Lung (tissue), 12 donors: Measurements from ENCODE around the gene NAGK. TPM values are rescaled to one million over a fixed set of nuclear protein-coding genes. Genes with fewer than 3 reads are reported as not detected.
A peak's percentile ranks its signal among the peaks of the same experiment; 100 is the strongest.

Experiments
- ATAC-seq: fragments of 200-7000 bp; cut with Tn5 transposase; one replicate; pipeline ENCODE4 v1.9.1; 2020; ENCODE audit warnings: moderate number of reproducible peaks; ENCODE audit not compliant: insufficient read depth, low FRiP score
- DNase-seq, 3 donors: peaks; one replicate each; pipeline ENCODE4 v3.0.0-alpha.2; 2013 to 2017
- H3K27ac ChIP-seq, 2 donors: one replicate each; pipeline ENCODE4 v1.5.1; 2013; ENCODE audit warnings: mild to moderate bottlenecking in 2 of 2, moderate library complexity in 2 of 2, control low read depth in 1 of 2, inconsistent platforms in 1 of 2, low read depth in 1 of 2, low read length in 1 of 2
- H3K27me3 ChIP-seq, 3 donors: one replicate each; pipeline ENCODE4 v1.5.1; 2013; ENCODE audit warnings: low read length in 2 of 3; ENCODE audit not compliant: control insufficient read depth in 3 of 3, insufficient read depth in 3 of 3
- H3K36me3 ChIP-seq, 4 donors: one replicate each; pipeline ENCODE4 v1.5.1; 2013; ENCODE audit warnings: low read length in 4 of 4, mild to moderate bottlenecking in 1 of 4, moderate library complexity in 1 of 4; ENCODE audit not compliant: control insufficient read depth in 4 of 4, insufficient read depth in 4 of 4
- H3K4me1 ChIP-seq, 5 donors: one replicate each; pipeline ENCODE4 v1.5.1; 2013; ENCODE audit warnings: low read length in 5 of 5, mild to moderate bottlenecking in 2 of 5, moderate library complexity in 1 of 5; ENCODE audit not compliant: control insufficient read depth in 5 of 5, insufficient read depth in 5 of 5
- H3K4me3 ChIP-seq: one replicate; pipeline ENCODE4 v1.5.1; 2013; ENCODE audit warnings: mild to moderate bottlenecking, control low read depth, moderate library complexity
- H3K9ac ChIP-seq, 2 donors: one replicate each; pipeline ENCODE4 v1.5.1; 2013; ENCODE audit warnings: low read length in 2 of 2, control low read depth in 1 of 2; ENCODE audit not compliant: insufficient read depth in 1 of 2
- H3K9me3 ChIP-seq, 4 donors: one replicate each; pipeline ENCODE4 v1.5.1; 2013; ENCODE audit warnings: low read length in 3 of 4, mild to moderate bottlenecking in 1 of 4, moderate library complexity in 1 of 4; ENCODE audit not compliant: control insufficient read depth in 4 of 4, insufficient read depth in 3 of 4
- CTCF ChIP-seq: IDR thresholded peaks from 2 replicates; pipeline ENCODE4 v1.5.1; 2012; ENCODE audit warnings: mild to moderate bottlenecking; ENCODE audit errors: control extremely low read depth, extremely low read depth
- WGBS, 2 donors: extraction: QIAGEN DNeasy Blood & Tissue Kit; methylation state at CpG; one replicate each; pipeline ENCODE4 v1.1.7; 2013; 5-methylcytosine and 5-hydroxymethylcytosine counted together
- polyA plus RNA-seq, 2 donors: library from polyadenylated mRNA; stranded (reverse); fragments of 200-250 nt; gene quantifications; one replicate each; pipeline ENCODE4 v1.2.1, GENCODE V29; 2013
- total RNA-seq, 2 donors: library from RNA; depleted of rRNA in 1 of 2; stranded (reverse); fragments of >200 nt in 1 of 2; gene quantifications; one replicate each; pipeline ENCODE4 v1.2.1, GENCODE V29; 2014 to 2021
- donor health status: control.
- donor health status: control.
- donor health status: Bipolar disorder and iron deficiency.
- donor health status: healthy.
- donor health status: DM: yes; HTN: yes; CAD: no.

NAGK gene
- total and polyA plus RNA-seq, 4 donors = 48.2 to 162 (median 133) TPM

GRCh38 chr2:71072492-71072891 is 4.0 kb downstream of the NAGK start:
- TF ChIP-seq CTCF = no peak
- no peak overlapping the region for H3K4me3 ChIP-seq
- H3K9ac ChIP-seq = no peak overlapping the region
- no peaks in the 10 kb centered on the region for H3K9me3 ChIP-seq
- H3K27me3 ChIP-seq = no peaks in the 10 kb centered on the region
- WGBS, 2 donors = 92 to 95% methylated on average over 4 of the region's 4 CpGs
- no peak for DNase-seq
- peaks cover 12 to 31% (median 24%) of the 10 kb centered on the region in 4 donors for H3K36me3 ChIP-seq
- peak overlapping the region in 1 of 2 donors; percentile 62 for H3K27ac ChIP-seq
- ATAC-seq = no peak
- peaks cover 3 to 24% (median 9%) of the 10 kb centered on the region in 5 donors for H3K4me1 ChIP-seq

GRCh38 chr2:71073475-71073874 is 5.0 kb downstream of the NAGK start:
- DNase-seq (no peak), ATAC-seq (no peak)
- Histone ChIP-seq H3K9me3 (no peaks in the 10 kb centered on the region), H3K4me3 (no peak overlapping the region), H3K4me1 (peaks cover 3 to 21% (median 9%) of the 10 kb centered on the region in 5 donors), H3K27ac (no peak overlapping the region), H3K27me3 (no peaks in the 10 kb centered on the region), H3K36me3 (peaks cover 16 to 34% (median 25%) of the 10 kb centered on the region in 4 donors), H3K9ac (no peak overlapping the region)
- no peak for TF ChIP-seq CTCF
- 95 to 96% methylated on average over 8 of the region's 8 CpGs for WGBS, 2 donors

DNA sequence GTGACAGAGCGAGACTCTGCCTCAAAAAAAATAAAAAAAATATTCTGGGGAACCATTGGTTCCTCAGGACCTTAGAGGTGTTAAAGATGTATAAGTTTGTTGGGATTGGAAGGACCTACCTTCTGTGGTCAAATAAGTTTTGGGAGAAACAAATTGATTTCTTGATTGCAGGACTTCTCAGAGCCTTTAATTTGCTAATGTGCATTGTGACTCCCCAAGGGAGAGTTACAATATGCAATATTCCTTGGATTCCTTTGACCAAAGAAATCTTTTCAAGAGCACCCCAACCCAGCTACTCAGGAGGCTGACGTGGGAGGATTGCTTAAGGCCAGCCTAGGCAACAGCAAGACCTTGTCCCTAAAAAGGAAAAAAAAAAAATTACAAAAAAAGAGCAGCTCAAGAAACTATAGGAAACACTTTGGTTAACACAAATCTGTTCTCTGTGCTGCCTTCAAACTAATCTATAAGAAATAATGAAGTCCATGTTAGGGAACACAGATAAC is 6.5 kb downstream of the NAGK start:
- ATAC-seq = no peak
- no peak for TF ChIP-seq CTCF
- H3K36me3 ChIP-seq = peaks cover 16 to 40% (median 26%) of the 10 kb centered on the region in 4 donors

DNA sequence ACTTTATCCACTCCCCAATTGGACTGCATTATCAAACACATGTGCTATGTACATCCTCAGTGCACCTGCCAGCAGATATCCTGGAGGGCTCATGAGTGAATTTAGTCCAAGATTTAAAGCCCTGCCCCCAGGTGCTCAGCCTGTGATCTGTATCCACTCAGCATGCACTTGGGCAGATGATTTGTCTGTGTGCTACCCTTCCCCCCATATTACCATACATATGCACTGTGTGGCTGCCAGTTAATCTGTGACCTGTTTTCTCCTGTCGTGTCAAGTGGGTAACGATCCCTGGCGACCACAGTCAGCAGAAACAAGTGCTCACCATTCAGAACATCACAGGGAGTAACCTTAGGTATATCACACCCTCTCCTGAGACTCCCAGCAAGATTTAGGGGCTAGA is 10.2 kb downstream of the NAGK start:
- Histone ChIP-seq H3K9me3 (no peaks in the 10 kb centered on the region), H3K9ac (no peak overlapping the region), H3K36me3 (peaks cover 12 to 29% (median 14%) of the 10 kb centered on the region in 4 donors), H3K27me3 (no peaks in the 10 kb centered on the region), H3K4me3 (no peak overlapping the region), H3K27ac (no peak overlapping the region), H3K4me1 (no peaks in the 10 kb centered on the region)
- DNase-seq = no peak
- no peak for TF ChIP-seq CTCF
- no peak for ATAC-seq
- 82 to 90% methylated on average over 3 of the region's 3 CpGs for WGBS, 2 donors

More for the DNA sequence above, 6.5 kb downstream of the NAGK start:
- Histone ChIP-seq H3K27me3 (no peaks in the 10 kb centered on the region), H3K4me1 (peaks cover 0 to 14% (median under 1%) of the 10 kb centered on the region in 5 donors), H3K9ac (no peak overlapping the region), H3K27ac (no peak overlapping the region), H3K9me3 (no peaks in the 10 kb centered on the region), H3K4me3 (no peak overlapping the region)
- DNase-seq = no peak
- WGBS, 2 donors = 75 to 89% methylated on average over 2 of the region's 2 CpGs
